Urothelium cell line (cell line): ENCODE measurements around the gene IFNG.

Source experiments
- DNase-seq: peaks from one replicate; pipeline ENCODE4 v3.0.0; 2011; ENCODE audit warnings: low spot score, mixed read lengths
- FAIRE-seq: peaks from 2 replicates; lab custom pipeline; 2011; peaks lifted over from hg19 to GRCh38; lab: Jason Lieb, UNC

The IFNG gene

GRCh38 chr12:68118096-68118755 lies 41.3 kb downstream of the IFNG start:
- FAIRE-seq = no peak
- DNase-seq = no peak

GRCh38 chr12:68117661-68118060 lies 41.9 kb downstream of the IFNG start:
- no peak for DNase-seq
- no peak for FAIRE-seq

GRCh38 chr12:68115281-68115680 lies 44.3 kb downstream of the IFNG start:
- FAIRE-seq = no peak
- no peak for DNase-seq

- no peak for DNase-seq
- no peak for FAIRE-seq
Measured at GRCh38 chr12:68114606-68115005, 44.9 kb downstream of the IFNG start.

- DNase-seq (no peak), FAIRE-seq (no peak)
Measured at GRCh38 chr12:68113644-68114043, 45.9 kb downstream of the IFNG start.

- FAIRE-seq (no peak), DNase-seq (no peak)
Measured at GRCh38 chr12:68111995-68112394, 47.5 kb downstream of the IFNG start.

- FAIRE-seq = no peak
- DNase-seq = no peak
Measured at GRCh38 chr12:68109444-68110217, 49.9 kb downstream of the IFNG start.

- DNase-seq (no peak), FAIRE-seq (no peak)
Measured at GRCh38 chr12:68109001-68109400, 50.5 kb downstream of the IFNG start.

- FAIRE-seq = no peak
- DNase-seq = no peak
Measured at GRCh38 chr12:68106660-68107059, 52.9 kb downstream of the IFNG start.

GRCh38 chr12:68106160-68106559 lies 53.4 kb downstream of the IFNG start:
- peak; percentile 66 for DNase-seq
- no peak for FAIRE-seq
